Measurements from ENCODE around the gene CHKA. TPM values are rescaled to one million over a fixed set of nuclear protein-coding genes. Genes with fewer than 3 reads are reported as not detected.

The CHKA gene
- total and polyA plus RNA-seq, 8 donors, result 20.9 to 227 (median 101) TPM

- Histone ChIP-seq H3K36me3 (peaks cover 15 to 45% (median 41%) of the 10 kb centered on the region in 4 donors), H3K9me3 (no peaks in the 10 kb centered on the region), H3K4me1 (peaks cover 61 to 91% (median 79%) of the 10 kb centered on the region in 4 donors), H3K27me3 (no peaks in the 10 kb centered on the region), H3K27ac (peak overlapping the region; percentile 74 to 93 (median 91)), H3K4me3 (no peak overlapping the region)
- no peak for TF ChIP-seq POLR2A (IDR thresholded peaks at IDR 0.05)
- TF ChIP-seq CTCF (IDR thresholded peaks at IDR 0.05), result no peak
- no peak for TF ChIP-seq EP300 (IDR thresholded peaks at IDR 0.05)
- no peak for TF ChIP-seq POLR2AphosphoS5 (IDR thresholded peaks at IDR 0.05)
- intact Hi-C loops (cut with DNase I; ENCODE audit: low total_unique reads), result no loop called here
- WGBS, 5 donors, result 70 to 97% (median 85%) methylated on average over 16 to 27 of the region's 27 CpGs
- DNase-seq, result no peak
These were observed 85.0 kb downstream of the CHKA start for GRCh38 chr11:68036141-68036716.

- Histone ChIP-seq H3K27me3 (no peaks in the 10 kb centered on the region), H3K4me3 (no peak overlapping the region), H3K9me3 (no peaks in the 10 kb centered on the region), H3K36me3 (peaks cover 15 to 43% (median 40%) of the 10 kb centered on the region in 4 donors), H3K4me1 (peaks cover 56 to 87% (median 75%) of the 10 kb centered on the region in 4 donors), H3K27ac (peak overlapping the region in 2 of 5 donors; percentile 92 to 93)
- 83 to 92% (median 90%) methylated on average over 13 of the region's 13 CpGs for WGBS, 5 donors
- DNase-seq, result no peak
- intact Hi-C loops (cut with DNase I; ENCODE audit: low total_unique reads), result no loop called here
- TF ChIP-seq CTCF (IDR thresholded peaks at IDR 0.05) (no peak), EP300 (IDR thresholded peaks at IDR 0.05) (no peak), POLR2A (IDR thresholded peaks at IDR 0.05) (no peak), POLR2AphosphoS5 (IDR thresholded peaks at IDR 0.05) (no peak)
These were observed 85.8 kb downstream of the CHKA start for GRCh38 chr11:68035266-68035876.

GRCh38 chr11:68033708-68034045 is 87.5 kb downstream of the CHKA start:
- intact Hi-C loops (cut with DNase I; ENCODE audit: low total_unique reads), result no loop called here
- 30 to 79% (median 48%) methylated on average over 7 to 12 of the region's 12 CpGs for WGBS, 5 donors
- H3K27me3 ChIP-seq, result no peaks in the 10 kb centered on the region
- no peak for TF ChIP-seq POLR2AphosphoS5 (IDR thresholded peaks at IDR 0.05)
- no peak for TF ChIP-seq CTCF (IDR thresholded peaks at IDR 0.05)
- no peak for TF ChIP-seq EP300 (IDR thresholded peaks at IDR 0.05)
- no peak for TF ChIP-seq POLR2A (IDR thresholded peaks at IDR 0.05)
- H3K4me1 ChIP-seq, result peaks cover 47 to 83% (median 68%) of the 10 kb centered on the region in 4 donors
- no peaks in the 10 kb centered on the region for H3K9me3 ChIP-seq
- no peak overlapping the region for H3K4me3 ChIP-seq
- peaks cover 15 to 43% (median 40%) of the 10 kb centered on the region in 4 donors for H3K36me3 ChIP-seq
- peak in 1 of 2 donors; percentile 78 for DNase-seq
- peak overlapping the region; percentile 37 to 68 (median 55) for H3K27ac ChIP-seq

- Histone ChIP-seq H3K27ac (peak overlapping the region; percentile 37 to 68 (median 55)), H3K27me3 (no peaks in the 10 kb centered on the region), H3K36me3 (peaks cover 15 to 43% (median 40%) of the 10 kb centered on the region in 4 donors), H3K4me3 (no peak overlapping the region), H3K4me1 (peaks cover 42 to 78% (median 63%) of the 10 kb centered on the region in 4 donors), H3K9me3 (no peaks in the 10 kb centered on the region)
- intact Hi-C loops (cut with DNase I; ENCODE audit: low total_unique reads), result no loop called here
- 77 to 91% (median 79%) methylated on average over 10 to 29 of the region's 29 CpGs for WGBS, 5 donors
- DNase-seq, result no peak
- TF ChIP-seq EP300 (IDR thresholded peaks at IDR 0.05) (no peak), POLR2A (IDR thresholded peaks at IDR 0.05) (no peak), POLR2AphosphoS5 (IDR thresholded peaks at IDR 0.05) (no peak), CTCF (IDR thresholded peaks at IDR 0.05) (no peak)
These were observed 88.0 kb downstream of the CHKA start for GRCh38 chr11:68032997-68033707.

All from stomach (tissue), 9 donors.